NCI-H1048 (cell line): Measurements from ENCODE around the gene CPB1.

ENCODE experiments used
- DNase-seq: peaks from one replicate; lab custom pipeline; 2025; lab: John Stamatoyannopoulos, UW

The CPB1 gene

GRCh38 chr3:148833223-148833622 lies 5.6 kb downstream of the CPB1 start:
- DNase-seq = no peak

- DNase-seq = no peak
These were observed 12.2 kb downstream of the CPB1 start for GRCh38 chr3:148839805-148840204.

GRCh38 chr3:148840451-148840850 lies 12.8 kb downstream of the CPB1 start:
- DNase-seq = no peak

- no peak for DNase-seq
These were observed 18.3 kb downstream of the CPB1 start for GRCh38 chr3:148845756-148846395.

GRCh38 chr3:148847351-148847750 lies 19.7 kb downstream of the CPB1 start:
- no peak for DNase-seq

- no peak for DNase-seq
These were observed 20.8 kb downstream of the CPB1 start for GRCh38 chr3:148848410-148848809.

GRCh38 chr3:148852271-148852992 lies 24.8 kb downstream of the CPB1 start:
- DNase-seq = no peak

- DNase-seq = no peak
These were observed 25.5 kb downstream of the CPB1 start for GRCh38 chr3:148853076-148853475.

- DNase-seq = no peak
These were observed 26.4 kb downstream of the CPB1 start for GRCh38 chr3:148854061-148854460.

GRCh38 chr3:148856384-148856783 lies 28.8 kb downstream of the CPB1 start:
- DNase-seq = no peak

GRCh38 chr3:148857316-148857715 lies 29.7 kb downstream of the CPB1 start:
- DNase-seq = no peak

GRCh38 chr3:148861277-148861869 lies 33.8 kb downstream of the CPB1 start:
- no peak for DNase-seq

- no peak for DNase-seq
These were observed 35.7 kb downstream of the CPB1 start for GRCh38 chr3:148863297-148863696.

GRCh38 chr3:148863814-148864213 lies 36.2 kb downstream of the CPB1 start:
- no peak for DNase-seq

- DNase-seq = no peak
These were observed 37.4 kb downstream of the CPB1 start, which contains the start of gene CPA3 for GRCh38 chr3:148865049-148865448. Gene CPA3 (plus strand): TSS chr3:148865296. CDS start chr3:148865308, 12 bp downstream.

- DNase-seq = no peak
These were observed 38.6 kb downstream of the CPB1 start for GRCh38 chr3:148866261-148866660.

GRCh38 chr3:148873270-148873927 lies 45.8 kb downstream of the CPB1 start:
- peak; percentile 46 for DNase-seq

GRCh38 chr3:148873977-148874376 lies 46.4 kb downstream of the CPB1 start:
- peak; percentile 46 for DNase-seq

- DNase-seq = no peak
These were observed 50.5 kb downstream of the CPB1 start for GRCh38 chr3:148878095-148878494.

- DNase-seq = no peak
These were observed 51.6 kb downstream of the CPB1 start for GRCh38 chr3:148879256-148879655.

GRCh38 chr3:148880681-148881080 lies 53.1 kb downstream of the CPB1 start:
- no peak for DNase-seq

- no peak for DNase-seq
These were observed 53.7 kb downstream of the CPB1 start for GRCh38 chr3:148881286-148881685.

- no peak for DNase-seq
These were observed 54.7 kb downstream of the CPB1 start for GRCh38 chr3:148882288-148882687.
